HG03097 (cell line): ENCODE measurements around the gene TMUB1.

ENCODE experiments used
- ATAC-seq: cut with Tn5 transposase; IDR thresholded peaks from one replicate; pipeline ENCODE4 v1.9.1; 2021; ENCODE audit not compliant: unreplicated experiment, low FRiP score

Gene TMUB1, protein sequence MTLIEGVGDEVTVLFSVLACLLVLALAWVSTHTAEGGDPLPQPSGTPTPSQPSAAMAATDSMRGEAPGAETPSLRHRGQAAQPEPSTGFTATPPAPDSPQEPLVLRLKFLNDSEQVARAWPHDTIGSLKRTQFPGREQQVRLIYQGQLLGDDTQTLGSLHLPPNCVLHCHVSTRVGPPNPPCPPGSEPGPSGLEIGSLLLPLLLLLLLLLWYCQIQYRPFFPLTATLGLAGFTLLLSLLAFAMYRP

DNA sequence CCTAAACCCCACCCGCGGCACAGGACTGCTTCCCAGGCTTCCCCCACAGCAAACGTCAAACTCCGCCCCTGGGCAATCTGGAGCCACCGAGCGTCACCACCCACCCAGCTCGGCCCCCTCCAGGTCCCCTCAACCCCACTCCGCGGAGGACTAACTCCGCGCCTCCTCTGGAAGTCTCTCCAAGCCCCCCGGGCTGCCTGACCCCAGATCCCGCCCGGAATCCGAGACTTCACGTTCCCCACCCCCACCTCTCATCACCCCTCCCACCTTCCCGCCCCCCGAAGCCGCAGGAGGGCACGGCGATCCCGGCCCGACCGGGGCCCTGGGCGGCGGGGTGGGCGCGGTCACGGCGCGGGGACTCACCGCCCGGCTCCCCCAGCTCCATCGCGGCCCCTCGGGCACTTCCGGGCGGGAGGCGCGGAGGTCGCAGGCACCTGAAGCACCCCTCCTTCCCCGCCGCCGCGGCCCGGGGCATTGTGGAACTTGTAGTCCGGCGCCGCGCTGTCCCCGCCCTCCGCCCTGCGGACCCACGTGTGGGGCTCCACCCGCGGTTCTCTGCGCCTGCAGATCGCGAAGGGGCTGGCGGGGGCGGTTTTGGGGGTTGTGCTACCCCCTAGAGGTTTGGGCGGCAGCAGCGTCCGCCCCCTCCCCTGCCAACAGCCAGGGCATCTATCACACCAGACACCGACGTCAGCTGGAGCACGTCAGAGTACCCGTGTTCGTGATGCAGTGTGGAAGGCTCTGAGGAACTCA lies at the start of gene TMUB1:
Gene TMUB1 (minus strand): TSS at position 423 of the 753 bp plus-strand sequence. CDS start 930 bp downstream, outside the sequence.
- peak; percentile 24 for ATAC-seq

DNA sequence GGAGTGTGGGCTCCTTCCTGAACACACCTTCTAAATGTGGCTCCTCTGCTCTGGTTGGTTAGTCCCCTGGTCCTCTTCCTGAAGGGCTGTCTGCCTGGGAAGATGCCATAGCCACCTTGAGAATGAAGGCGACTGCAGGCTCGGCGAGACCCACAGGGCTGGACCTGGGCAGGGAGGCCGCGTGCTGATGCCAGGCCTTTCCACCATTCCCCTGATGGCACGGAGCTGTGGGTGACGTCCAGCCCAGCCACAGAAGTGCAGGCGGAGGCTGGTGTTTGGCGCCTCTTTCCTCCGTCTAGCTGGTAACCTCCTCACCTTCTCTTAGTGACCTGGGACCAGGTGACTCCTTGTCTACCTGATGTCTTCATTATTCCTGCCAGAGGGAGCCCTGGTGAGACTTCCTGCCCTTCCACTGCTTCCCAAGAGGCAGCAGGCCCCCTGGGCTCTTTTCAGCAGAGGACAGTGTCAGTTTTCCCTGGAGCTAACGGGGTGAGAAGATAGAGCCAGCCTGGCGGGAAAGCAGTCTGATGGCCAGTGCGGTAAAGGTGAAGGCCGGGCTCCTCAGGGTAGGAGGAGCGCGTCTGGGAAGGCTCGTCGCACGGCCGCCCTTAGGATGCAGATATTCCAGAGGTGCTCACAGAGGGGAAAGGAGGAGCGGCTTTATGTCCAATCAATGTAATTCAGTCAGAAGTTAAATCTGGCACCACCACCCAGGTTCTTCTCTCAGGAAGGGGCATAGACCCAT lies 49.3 kb upstream of the TMUB1 start:
- ATAC-seq = no peak

DNA sequence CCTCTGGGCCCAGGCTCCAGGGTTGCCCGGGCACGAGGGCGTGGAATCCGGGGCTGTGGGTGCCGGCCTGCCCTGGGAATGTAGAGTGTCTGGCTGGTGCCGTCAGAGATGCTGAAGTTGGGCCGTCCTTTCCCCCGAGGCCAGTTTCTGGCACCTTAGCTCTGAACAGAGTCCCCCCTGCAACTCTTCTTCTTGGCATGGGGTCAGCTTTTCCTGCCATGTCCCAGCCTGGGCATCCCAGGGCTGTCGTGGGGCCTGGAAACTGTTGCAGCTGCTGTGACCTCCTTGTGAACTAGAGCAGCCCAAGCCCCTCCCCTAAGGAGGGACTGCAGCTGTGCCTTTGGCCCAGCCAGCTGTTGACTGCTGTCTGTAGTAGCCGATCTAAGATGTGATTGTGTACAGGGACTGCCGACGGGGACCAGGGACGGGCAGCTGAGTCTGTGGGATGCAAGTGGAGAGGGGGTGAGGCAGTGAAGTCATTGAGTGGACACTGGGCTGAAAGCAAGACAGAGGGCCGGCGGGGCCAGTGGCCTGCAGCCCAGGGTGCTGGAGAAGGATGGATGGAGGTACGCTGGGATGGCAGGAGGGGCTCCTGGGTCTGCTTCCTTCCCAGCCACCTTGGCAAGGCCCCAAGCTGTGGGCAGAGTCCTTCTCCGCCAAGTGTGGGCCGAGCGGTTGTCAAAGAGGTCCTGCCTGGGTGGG lies 48.5 kb upstream of the TMUB1 start:
- ATAC-seq = no peak

DNA sequence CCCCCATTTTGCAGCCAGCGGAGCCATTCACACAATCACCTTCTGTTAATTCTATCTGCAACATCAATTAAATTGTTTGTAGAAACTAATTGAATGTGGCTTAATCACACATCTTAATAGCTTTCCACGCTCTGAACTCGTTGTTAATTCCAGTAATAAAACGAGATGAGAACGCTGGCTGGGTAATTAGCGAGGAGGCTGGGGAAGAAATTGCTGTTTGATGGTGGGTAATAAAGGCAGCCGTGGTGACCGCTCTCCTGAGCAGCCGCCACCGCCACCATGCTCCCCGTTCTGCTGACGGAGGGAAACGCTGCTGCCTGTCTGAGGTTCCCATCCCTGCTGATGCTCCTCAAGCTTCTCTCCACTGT lies 47.9 kb upstream of the TMUB1 start:
- ATAC-seq = no peak

DNA sequence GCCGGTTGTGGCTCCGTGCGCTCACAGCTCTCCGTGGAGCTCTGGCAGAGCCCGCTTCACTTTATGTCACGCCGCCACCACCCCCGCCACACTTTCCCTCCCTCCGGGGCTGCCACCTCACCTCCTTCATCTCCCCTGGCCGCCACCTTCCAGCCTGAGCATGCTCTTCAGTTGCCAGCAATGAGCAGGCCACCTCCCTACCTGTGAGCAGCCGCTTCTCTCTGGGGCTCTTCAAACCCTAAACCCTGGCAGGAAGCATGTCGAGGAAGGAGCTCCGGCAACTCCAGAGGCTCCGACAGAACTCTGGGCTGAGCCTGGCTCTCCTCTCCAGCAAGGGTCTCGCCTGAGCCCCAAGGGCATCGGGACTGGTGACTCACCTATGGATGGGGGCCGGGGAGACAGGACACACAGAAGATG lies 47.5 kb upstream of the TMUB1 start:
- no peak for ATAC-seq

DNA sequence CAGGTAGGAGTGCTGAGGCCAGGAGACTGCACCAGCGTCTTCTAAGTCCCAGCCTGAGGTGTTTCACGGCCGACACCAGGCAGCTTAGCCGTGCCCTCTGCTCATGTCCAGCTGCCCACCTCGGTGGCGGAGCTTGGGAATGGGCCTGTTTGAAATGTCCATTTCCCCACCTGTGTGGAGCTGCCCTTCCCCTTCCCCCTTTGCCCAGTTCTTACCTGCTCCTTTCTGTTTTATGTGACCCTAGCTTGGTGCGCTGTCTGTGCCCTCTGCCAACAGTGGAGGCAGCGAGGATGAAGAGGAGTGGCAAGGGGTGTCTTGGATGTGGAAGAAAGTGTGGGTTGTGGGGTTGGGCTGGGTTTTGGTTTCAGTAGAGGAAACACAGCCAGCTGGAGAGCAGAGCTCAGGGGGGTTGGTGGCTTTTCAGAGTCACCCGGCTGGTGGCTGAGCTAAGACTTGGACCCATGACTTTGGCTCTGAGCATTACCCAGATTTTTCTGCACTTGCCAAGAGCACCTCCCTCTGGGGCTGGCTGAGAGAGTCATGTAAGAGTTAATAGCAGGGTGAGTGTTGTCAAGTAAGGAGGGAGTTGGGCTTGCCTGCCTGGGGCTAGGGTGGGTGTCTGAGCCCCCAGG lies 46.8 kb upstream of the TMUB1 start:
- no peak for ATAC-seq

DNA sequence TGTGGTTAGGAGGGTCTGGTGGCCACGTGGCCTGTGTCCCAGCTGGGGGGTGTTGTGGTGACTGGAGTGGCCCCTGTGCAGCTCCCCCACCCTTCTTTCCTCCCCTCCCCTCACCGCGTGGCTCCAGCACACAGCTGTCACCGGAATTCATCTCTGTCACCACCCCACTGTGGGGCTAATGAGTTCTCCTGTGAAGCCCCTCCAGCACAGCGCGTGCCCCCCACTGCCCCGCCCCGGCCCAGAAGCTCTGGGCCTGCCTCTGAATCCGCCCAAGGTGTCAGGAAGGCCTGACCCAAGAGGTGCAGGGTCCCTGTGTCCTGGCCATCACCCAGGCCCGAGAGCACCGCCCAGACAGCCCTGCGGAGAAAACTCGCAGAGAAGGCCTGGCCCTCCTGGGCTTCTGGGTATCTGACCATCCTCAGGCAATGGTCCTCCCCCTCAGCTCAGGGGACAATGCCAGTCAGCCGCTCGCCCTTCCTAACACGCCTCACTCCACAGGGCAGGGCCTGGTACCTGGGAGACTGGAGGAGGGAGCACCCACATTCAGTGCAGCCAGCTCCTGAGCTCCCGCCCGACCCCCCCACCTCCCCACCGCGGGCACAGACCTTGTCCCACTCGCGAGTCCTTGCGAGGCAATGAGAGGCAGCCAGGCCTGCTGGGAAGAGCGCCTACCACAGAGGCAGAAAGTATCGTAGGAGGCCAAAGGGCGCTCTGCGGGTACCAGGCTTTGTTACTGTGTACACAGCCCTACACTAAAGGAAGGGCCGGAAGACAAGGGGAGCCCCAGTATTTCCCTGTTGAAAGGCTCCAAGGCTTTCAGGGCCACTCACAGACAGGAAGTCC lies 46.0 kb upstream of the TMUB1 start:
- no peak for ATAC-seq

DNA sequence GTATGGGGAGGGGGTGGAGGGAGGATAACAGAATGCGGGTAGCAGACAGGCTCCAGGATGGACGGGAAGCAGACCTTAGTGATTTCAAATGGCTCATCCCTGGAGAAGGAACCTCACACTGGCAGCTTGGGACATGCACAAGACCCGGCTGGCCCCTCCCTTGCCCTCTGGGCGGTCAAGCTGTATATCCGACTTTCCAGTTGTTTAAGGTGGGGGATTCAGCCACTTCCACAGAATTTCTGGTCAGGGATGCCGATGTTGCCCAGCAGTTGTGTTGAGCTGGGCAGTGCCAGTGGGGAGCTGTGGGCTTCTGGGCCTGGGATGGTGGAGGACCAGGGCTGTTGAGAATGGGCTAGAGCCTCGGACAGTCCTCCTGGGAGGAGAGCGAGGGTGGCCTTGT lies 45.4 kb upstream of the TMUB1 start:
- no peak for ATAC-seq

DNA sequence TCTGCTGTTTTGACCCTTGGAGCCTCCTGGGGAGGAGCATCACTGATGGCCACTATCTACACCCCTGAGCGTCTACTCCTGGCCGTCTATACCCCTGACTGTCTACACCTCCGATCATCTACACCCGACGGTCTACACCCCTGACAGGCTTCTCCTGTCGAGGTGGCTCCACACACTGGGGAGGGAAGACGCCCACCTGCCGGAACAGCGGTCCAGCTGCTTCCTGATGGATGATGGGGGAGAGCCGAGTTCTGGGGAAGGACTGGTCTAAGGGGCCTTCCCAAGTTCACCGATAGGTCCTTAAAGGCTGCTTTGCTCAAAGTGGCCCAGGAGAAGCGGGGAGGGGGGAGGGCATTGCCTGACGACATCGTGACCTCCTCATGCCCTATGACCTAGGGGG lies 44.9 kb upstream of the TMUB1 start:
- no peak for ATAC-seq

DNA sequence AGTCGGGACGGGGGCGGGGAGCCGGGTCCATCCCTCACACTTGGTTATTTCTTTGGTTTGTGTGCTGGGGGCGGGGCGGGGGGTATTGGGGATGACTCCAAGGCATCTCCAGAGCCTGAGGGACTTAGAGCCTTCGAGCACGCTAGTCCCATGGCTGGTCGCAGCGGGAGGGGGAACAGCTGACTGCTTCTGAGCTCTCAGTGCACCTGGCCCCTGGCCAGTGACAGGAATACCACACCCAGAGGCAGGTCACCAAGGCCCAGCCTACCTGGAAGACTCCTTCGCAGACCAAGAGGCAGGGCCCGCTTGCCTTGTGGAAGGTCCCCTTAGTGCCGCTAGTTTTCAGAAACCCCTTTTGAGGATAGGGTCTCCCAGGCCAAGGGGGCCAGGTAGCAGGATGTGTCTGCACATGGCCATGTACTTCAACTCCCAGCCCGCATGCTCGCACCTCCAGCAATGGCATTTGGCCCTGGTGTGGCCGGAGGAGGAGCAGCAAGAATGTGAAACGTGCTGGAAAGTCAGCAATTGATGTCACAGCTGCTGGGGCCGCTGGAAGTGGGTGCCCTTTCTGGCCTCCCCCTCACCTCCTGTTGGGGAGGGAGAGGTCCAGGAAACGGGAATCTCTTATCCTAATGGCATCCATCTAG lies 43.3 kb upstream of the TMUB1 start:
- ATAC-seq = no peak

DNA sequence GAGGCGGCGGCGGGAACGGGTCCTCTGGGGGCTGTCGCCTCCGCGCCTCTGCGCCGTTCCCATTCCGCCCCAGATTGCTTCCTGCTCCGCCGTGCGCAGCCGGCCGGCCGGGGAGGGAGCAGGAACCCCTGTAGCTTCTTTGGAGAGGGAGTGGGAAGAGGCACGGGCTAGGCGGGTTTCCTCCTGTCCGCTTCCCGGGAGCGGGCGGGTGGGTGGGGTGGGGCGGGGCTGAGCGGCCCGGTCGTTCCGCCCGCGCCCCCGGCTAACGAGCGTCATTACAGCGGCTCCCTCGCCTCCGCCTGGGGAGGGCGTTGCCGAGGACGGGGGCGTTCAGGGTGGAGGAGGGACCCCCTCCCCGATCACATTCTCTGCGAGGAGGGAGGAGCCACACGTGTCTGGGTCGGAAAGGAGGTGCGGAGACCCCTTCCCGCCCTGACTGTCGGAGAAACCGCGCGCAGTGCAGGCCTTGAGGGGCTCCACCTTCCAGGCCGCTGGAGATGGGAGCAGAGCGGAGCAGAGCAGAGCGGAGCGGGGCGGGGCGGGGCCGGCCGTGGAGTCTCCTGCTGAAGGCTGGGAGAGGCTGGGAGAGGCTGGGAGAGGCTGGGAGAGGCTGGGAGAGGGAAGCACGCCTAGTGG lies 42.7 kb upstream of the TMUB1 start:
- no peak for ATAC-seq

DNA sequence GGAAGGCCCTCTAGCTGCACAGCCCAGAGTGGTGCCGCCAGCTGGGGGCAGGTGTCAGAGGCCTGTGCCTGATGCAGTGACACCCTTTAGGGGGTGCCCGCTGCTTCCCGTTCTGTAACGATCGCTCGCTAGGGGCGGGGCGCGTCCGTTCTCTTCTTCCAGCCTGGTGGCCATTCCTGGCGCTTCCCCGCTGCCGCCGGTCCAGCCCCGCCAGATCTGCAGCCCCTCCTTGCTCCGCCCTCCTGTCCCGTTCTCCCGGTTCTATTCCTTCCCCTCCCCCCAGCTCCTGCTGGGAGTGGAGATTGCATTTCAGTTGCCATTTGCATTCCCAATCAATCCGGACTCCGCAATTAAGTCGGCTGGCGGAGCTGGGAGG lies 42.2 kb upstream of the TMUB1 start:
- ATAC-seq = no peak

DNA sequence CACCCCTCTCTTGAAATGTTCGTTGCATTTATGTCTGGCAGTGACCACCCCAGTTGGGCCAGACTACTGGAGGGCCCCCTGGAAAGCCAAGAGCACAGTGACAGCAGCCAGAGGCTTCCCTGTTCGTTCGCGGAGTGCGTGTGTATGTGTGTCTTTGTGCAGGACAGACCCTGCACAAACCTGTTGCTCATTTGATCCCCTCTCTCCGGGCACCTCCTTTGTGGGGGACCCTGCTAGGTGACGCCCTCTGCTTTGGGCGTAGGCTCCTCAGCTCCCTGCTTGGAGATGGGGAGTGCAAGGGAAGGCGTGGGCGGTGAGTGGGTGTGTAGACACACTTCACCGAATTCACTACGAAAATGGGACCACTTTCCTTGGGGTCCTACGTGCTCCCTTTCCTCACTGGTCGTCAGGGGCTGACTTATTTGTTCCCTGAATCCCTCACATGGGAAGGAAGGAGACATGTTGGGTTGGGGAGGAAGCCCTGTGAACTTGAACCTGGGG lies 41.7 kb upstream of the TMUB1 start:
- no peak for ATAC-seq

DNA sequence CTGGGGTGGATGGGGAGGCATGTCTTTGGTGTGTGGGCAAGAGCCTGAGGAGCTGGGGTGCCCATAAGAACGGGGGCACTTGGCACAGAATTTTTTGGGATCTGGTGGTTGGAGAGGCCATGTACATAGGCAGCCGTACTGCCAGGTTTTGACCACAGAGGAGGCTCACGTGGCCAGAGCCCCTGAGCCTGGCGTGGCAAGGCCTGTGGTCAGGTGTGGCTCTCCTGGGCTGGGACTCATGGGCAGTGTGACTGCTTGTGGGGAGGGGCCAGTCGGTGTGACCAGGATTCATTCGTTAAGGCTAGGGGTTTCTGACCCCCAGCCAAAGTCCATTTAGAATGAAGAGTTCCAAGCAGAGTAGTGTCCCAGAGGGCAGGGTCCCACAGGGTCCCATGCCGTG lies 41.2 kb upstream of the TMUB1 start:
- ATAC-seq = no peak

DNA sequence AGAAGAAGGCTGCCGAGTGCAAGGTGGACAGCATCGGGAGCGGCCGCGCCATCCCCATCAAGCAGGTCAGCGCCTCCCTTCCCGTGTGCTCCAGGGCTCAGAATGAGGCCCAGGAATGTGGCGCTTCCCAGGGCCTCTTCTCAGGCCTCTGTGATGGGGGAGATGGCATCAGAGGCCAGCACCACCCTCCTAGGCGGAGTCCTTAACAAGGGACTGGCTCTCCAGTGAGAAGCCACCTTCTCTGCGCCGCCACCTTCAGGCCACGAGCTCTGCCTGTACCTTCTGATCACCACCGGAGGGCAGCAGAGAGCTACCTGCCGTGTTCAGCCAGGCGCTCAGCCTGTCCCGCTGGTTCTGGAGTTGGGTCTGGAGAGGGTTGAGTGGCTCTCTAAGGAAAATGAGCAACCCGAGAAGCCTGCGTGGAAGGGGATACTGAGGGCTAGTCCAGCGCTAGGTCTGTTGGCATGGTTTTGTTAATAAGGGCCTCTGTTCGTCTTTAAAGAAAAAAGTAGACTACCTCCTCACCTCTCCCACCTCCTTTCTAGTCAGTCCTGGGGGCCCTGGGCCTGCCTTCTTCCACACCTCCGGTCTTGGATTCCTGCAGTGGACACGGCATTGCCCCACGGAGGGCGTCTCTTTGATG lies 40.6 kb upstream of the TMUB1 start:
- peak; percentile 72 for ATAC-seq

DNA sequence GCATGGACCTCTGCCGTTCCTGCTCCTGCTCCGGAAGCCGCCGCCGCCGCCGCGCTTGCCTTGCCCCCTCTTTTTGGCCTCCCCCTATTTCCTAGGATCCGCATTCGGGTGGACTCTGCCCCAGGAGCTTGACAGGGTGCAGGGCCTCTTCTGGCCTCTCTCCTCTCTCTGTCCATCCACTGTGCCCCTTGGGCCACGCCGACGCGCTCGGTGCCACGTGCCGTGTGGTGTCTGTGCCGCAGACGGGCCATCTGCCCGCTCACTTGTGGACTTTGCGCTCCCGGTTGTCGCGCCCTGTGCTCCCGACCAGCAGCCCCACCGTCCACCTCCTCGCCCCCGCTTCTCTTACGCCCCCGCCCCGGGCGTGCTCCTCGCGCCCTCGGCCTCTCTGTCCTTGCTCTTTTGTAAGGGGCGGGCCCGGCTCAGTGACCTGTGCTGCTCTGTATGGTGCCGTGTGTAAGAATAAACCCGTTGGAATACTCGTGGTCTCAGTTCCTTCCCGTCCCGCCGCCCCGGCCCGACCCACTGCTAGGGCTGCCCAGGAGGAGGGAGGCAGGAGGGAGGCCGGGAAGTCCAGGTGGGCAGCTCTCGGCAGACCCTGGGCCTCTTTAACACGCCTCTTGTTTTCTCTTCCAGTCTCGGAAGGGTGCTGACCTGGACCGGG lies 40.0 kb upstream of the TMUB1 start:
- ATAC-seq = no peak

DNA sequence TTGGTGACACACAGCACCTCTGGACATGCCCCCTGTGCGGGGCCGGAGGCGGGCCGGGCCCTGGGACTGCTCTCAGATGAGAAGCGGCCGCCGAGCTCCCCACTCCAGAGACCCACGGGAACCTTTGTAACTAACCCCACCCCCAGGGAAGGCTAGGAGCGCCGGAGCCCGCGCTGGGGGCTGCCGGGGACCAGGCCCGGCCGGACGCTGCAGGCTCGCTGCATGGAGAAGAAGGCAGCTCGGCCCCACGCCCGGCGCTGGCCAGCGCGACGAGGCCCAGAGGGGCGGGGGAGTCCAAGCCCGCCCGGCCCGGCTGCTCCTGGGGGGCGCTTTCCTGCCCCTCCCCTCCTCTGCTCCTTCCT lies 39.5 kb upstream of the TMUB1 start:
- no peak for ATAC-seq

DNA sequence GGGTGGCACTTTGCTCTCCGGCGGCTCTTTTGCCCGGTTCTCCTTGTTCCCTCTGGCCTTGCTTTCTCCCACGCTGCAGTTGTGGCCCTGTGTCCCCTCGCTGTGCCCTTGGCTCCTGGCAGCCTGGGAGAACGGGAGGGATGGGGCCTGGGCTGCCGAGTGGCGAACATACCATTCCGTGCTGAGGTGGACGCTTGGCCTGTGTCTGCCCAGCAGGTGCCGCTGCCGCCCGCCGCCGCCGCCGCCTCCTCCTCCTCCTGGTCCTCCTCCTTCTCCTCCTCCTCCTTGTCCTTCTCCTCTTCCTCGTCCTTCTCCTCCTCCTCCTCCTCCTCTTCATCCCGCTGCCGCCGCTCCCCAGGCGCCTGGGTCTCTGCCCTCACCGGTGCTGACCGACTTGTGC lies 39.0 kb upstream of the TMUB1 start:
- ATAC-seq = no peak
